LNCaP clone FGC (cell line): ENCODE data around the gene GNA12.

Experiments
- DNase-seq: peaks from one replicate; pipeline ENCODE4 v3.0.0-alpha.2; 2011; ENCODE audit warnings: low read depth
- H3K4me3 ChIP-seq: 2 replicates; pipeline ENCODE4 v1.5.1; 2011; ENCODE audit warnings: mild to moderate bottlenecking, low read depth, low read length, control low read depth
- CTCF ChIP-seq: IDR thresholded peaks from 2 replicates; pipeline ENCODE4 v1.5.1; 2012; ENCODE audit warnings: mild to moderate bottlenecking; ENCODE audit not compliant: control insufficient read depth, insufficient read depth; ENCODE audit errors: extremely low read depth

GNA12 gene

GRCh38 chr7:2792856-2793487, 51.1 kb downstream of the GNA12 start:
- no peak overlapping the region for H3K4me3 ChIP-seq
- TF ChIP-seq CTCF, result no peak
- no peak for DNase-seq

- H3K4me3 ChIP-seq, result no peak overlapping the region
- no peak for DNase-seq
- TF ChIP-seq CTCF, result no peak
Measured at GRCh38 chr7:2792235-2792634, 51.9 kb downstream of the GNA12 start.

- DNase-seq, result no peak
- TF ChIP-seq CTCF, result no peak
- no peak overlapping the region for H3K4me3 ChIP-seq
Measured at GRCh38 chr7:2791390-2791789, 52.7 kb downstream of the GNA12 start.

- no peak for TF ChIP-seq CTCF
- DNase-seq, result no peak
- no peak overlapping the region for H3K4me3 ChIP-seq
Measured at GRCh38 chr7:2787251-2787951, 56.7 kb downstream of the GNA12 start.

GRCh38 chr7:2786607-2787116, 57.4 kb downstream of the GNA12 start:
- no peak overlapping the region for H3K4me3 ChIP-seq
- no peak for DNase-seq
- TF ChIP-seq CTCF, result no peak

- no peak for TF ChIP-seq CTCF
- no peak for DNase-seq
- no peak overlapping the region for H3K4me3 ChIP-seq
Measured at GRCh38 chr7:2785071-2785500, 59.0 kb downstream of the GNA12 start.
